HEK293 (cell line): ENCODE measurements around the gene MC5R.

ENCODE experiments used
- CTCF ChIA-PET: fragments of 350-600 bp; formaldehyde crosslinking; extraction: SDS; loops from one replicate; lab custom pipeline; 2021; ENCODE audit warnings: antibody characterized with exemption; lab: Yijun Ruan, JAX
- POLR2A ChIA-PET: fragments of 300-600 bp; formaldehyde crosslinking; extraction: SDS; loops from one replicate; lab custom pipeline; 2020; ENCODE audit warnings: antibody characterized with exemption, inconsistent platforms; lab: Yijun Ruan, JAX
- H3K27ac ChIP-seq: fragments of 200-500 bp; sonication (Bioruptor generic); 2 replicates; pipeline ENCODE4 v1.5.1; 2014; ENCODE audit warnings: low read depth, low read length, control low read depth, inconsistent platforms; ENCODE audit errors: extremely low read depth
- H3K36me3 ChIP-seq, 2 experiments: fragments of 200-500 bp in 1 of 2; sonication (Bioruptor generic) in 1 of 2; 1 replicate in 1 of 2; 2 replicates in 1 of 2; pipeline ENCODE4 v1.5.1; 2014 to 2017; ENCODE audit warnings: inconsistent platforms in 2 of 2, low read length in 2 of 2; ENCODE audit not compliant: control insufficient read depth in 2 of 2, insufficient read depth in 1 of 2
- H3K4me1 ChIP-seq: fragments of 200-500 bp; sonication (Bioruptor generic); 2 replicates; pipeline ENCODE4 v1.5.1; 2014; ENCODE audit warnings: mild to moderate bottlenecking, low read length, inconsistent platforms; ENCODE audit not compliant: control insufficient read depth, insufficient read depth
- H3K4me3 ChIP-seq: 2 replicates; pipeline ENCODE4 v1.5.1; 2011; ENCODE audit warnings: low read depth, mild to moderate bottlenecking, control low read depth, low read length, moderate library complexity
- H3K9me3 ChIP-seq: fragments of 200-500 bp; sonication (Bioruptor generic); 2 replicates; pipeline ENCODE4 v1.5.1; 2014; ENCODE audit warnings: low read depth, low read length, inconsistent platforms; ENCODE audit not compliant: control insufficient read depth, insufficient read depth
- GFI1B ChIP-seq: fragments of 450-650 bp; formaldehyde crosslinking; IDR thresholded peaks from 2 replicates; pipeline ENCODE4 v1.5.1; 2016; ENCODE audit warnings: missing biosample characterization, missing genetic modification characterization
- HIC1 ChIP-seq: fragments of 450-650 bp; formaldehyde crosslinking; IDR thresholded peaks from 2 replicates; pipeline ENCODE4 v1.5.1; 2016; ENCODE audit warnings: missing biosample characterization, missing genetic modification characterization
- HOXA7 ChIP-seq: sonication (generic); formaldehyde crosslinking; IDR thresholded peaks from 2 replicates; pipeline ENCODE4 v1.8.1; 2022; ENCODE audit warnings: missing genetic modification reagents, borderline replicate concordance
- PRDM10 ChIP-seq: fragments of 450-650 bp; formaldehyde crosslinking; IDR thresholded peaks from 2 replicates; pipeline ENCODE4 v1.5.1; 2016; ENCODE audit warnings: missing biosample characterization, missing genetic modification characterization
- WT1 ChIP-seq: fragments of 450-650 bp; formaldehyde crosslinking; IDR thresholded peaks from 2 replicates; pipeline ENCODE4 v1.5.1; 2016; ENCODE audit warnings: missing biosample characterization, missing genetic modification characterization
- ZBTB10 ChIP-seq: fragments of 450-650 bp; formaldehyde crosslinking; IDR thresholded peaks from 2 replicates; pipeline ENCODE4 v1.5.1; 2016; ENCODE audit warnings: missing biosample characterization, missing genetic modification characterization
- ZBTB17 ChIP-seq: fragments of 450-650 bp; formaldehyde crosslinking; IDR thresholded peaks from 2 replicates; pipeline ENCODE4 v1.5.1; 2016; ENCODE audit warnings: missing biosample characterization, missing genetic modification characterization
- ZFP37 ChIP-seq: fragments of 450-650 bp; formaldehyde crosslinking; IDR thresholded peaks from 2 replicates; pipeline ENCODE4 v1.5.1; 2016; ENCODE audit warnings: missing biosample characterization, missing genetic modification characterization
- ZFP69B ChIP-seq: fragments of 450-650 bp; formaldehyde crosslinking; IDR thresholded peaks from 2 replicates; pipeline ENCODE4 v1.5.1; 2016; ENCODE audit warnings: missing biosample characterization, missing genetic modification characterization
- ZNF155 ChIP-seq: fragments of 450-650 bp; formaldehyde crosslinking; IDR thresholded peaks from 2 replicates; pipeline ENCODE4 v1.5.1; 2016; ENCODE audit warnings: missing biosample characterization, missing genetic modification characterization
- ZNF23 ChIP-seq: fragments of 450-650 bp; formaldehyde crosslinking; IDR thresholded peaks from 2 replicates; pipeline ENCODE4 v1.5.1; 2016; ENCODE audit warnings: missing biosample characterization, missing genetic modification characterization, borderline replicate concordance
- ZNF239 ChIP-seq: fragments of 450-650 bp; formaldehyde crosslinking; IDR thresholded peaks from 2 replicates; pipeline ENCODE4 v1.5.1; 2016; ENCODE audit warnings: missing biosample characterization, missing genetic modification characterization
- ZNF266 ChIP-seq: fragments of 450-650 bp; formaldehyde crosslinking; IDR thresholded peaks from 2 replicates; pipeline ENCODE4 v1.5.1; 2016; ENCODE audit warnings: missing biosample characterization, missing genetic modification characterization, low read depth
- ZNF404 ChIP-seq: fragments of 450-650 bp; formaldehyde crosslinking; IDR thresholded peaks from 2 replicates; pipeline ENCODE4 v1.5.1; 2017; ENCODE audit warnings: missing biosample characterization, missing genetic modification characterization
- ZNF513 ChIP-seq: fragments of 450-650 bp; IDR thresholded peaks from 2 replicates; pipeline ENCODE4 v1.5.1; 2018; ENCODE audit warnings: missing biosample characterization, missing genetic modification characterization
- ZNF560 ChIP-seq: fragments of 450-650 bp; formaldehyde crosslinking; IDR thresholded peaks from 2 replicates; pipeline ENCODE4 v1.5.1; 2017; ENCODE audit warnings: missing biosample characterization, missing genetic modification characterization, borderline replicate concordance
- ZNF571 ChIP-seq: fragments of 450-650 bp; formaldehyde crosslinking; IDR thresholded peaks from 2 replicates; pipeline ENCODE4 v1.5.0; 2017; ENCODE audit warnings: missing biosample characterization, missing genetic modification characterization
- ZNF580 ChIP-seq: fragments of 450-650 bp; formaldehyde crosslinking; IDR thresholded peaks from 2 replicates; pipeline ENCODE4 v1.5.1; 2016; ENCODE audit warnings: missing biosample characterization, missing genetic modification characterization
- ZNF747 ChIP-seq: fragments of 450-650 bp; formaldehyde crosslinking; IDR thresholded peaks from 2 replicates; pipeline ENCODE4 v1.5.1; 2016; ENCODE audit warnings: missing biosample characterization, missing genetic modification characterization
- ZSCAN4 ChIP-seq: fragments of 450-650 bp; formaldehyde crosslinking; IDR thresholded peaks from 2 replicates; pipeline ENCODE4 v1.5.1; 2017; ENCODE audit warnings: missing biosample characterization, missing genetic modification characterization
- ZXDB ChIP-seq: fragments of 450-650 bp; formaldehyde crosslinking; IDR thresholded peaks from 2 replicates; pipeline ENCODE4 v1.5.1; 2016; ENCODE audit warnings: missing biosample characterization, missing genetic modification characterization

Gene MC5R

GRCh38 chr18:13793819-13794218 is 30.1 kb upstream of the MC5R start:
- ChIA-PET CTCF (interaction anchor here (0.6 kb wide), 1 partner anchor 9 kb away, joined by 4 read pairs; no protein-coding TSS in a partner anchor), POLR2A (no interaction called here)
- Histone ChIP-seq H3K4me3 (no peak overlapping the region), H3K9me3 (no peaks in the 10 kb centered on the region), H3K4me1 (no peaks in the 10 kb centered on the region), H3K27ac (no peak overlapping the region), H3K36me3 (no peaks in the 10 kb centered on the region)
- TF ChIP-seq ZNF571: no peak
- no peak for TF ChIP-seq HIC1 (tag by site-specific recombination)
- TF ChIP-seq ZFP37 (tag by site-specific recombination): no peak
- no peak for TF ChIP-seq ZNF513 (tag by site-specific recombination)
- no peak for TF ChIP-seq ZNF239 (tag by site-specific recombination)
- no peak for TF ChIP-seq ZNF560 (tag by site-specific recombination)
- no peak for TF ChIP-seq ZBTB17
- TF ChIP-seq ZXDB (tag by site-specific recombination): no peak

GRCh38 chr18:13796515-13796914 is 27.4 kb upstream of the MC5R start:
- no peak for TF ChIP-seq WT1 (tag by site-specific recombination)
- no peak for TF ChIP-seq ZNF404
- no peak for TF ChIP-seq ZNF266 (tag by site-specific recombination)
- no peak for TF ChIP-seq ZBTB10 (tag by site-specific recombination)
- TF ChIP-seq ZNF580 (tag by site-specific recombination): no peak
- TF ChIP-seq PRDM10 (tag by site-specific recombination): no peak
- no peak for TF ChIP-seq ZNF155 (tag by site-specific recombination)
- TF ChIP-seq ZNF23: no peak
- no peak for TF ChIP-seq ZFP69B (tag by site-specific recombination)
- no peak for TF ChIP-seq ZSCAN4 (tag by site-specific recombination)
- TF ChIP-seq HOXA7 (CRISPR knock-in tag): no peak
- no peak for TF ChIP-seq GFI1B (tag by site-specific recombination)
- TF ChIP-seq ZNF747 (tag by site-specific recombination): no peak
- H3K27ac ChIP-seq: no peak overlapping the region
- POLR2A ChIA-PET: interaction anchor here (1.5 kb wide), 1 partner anchor 69 kb away, joined by 6 read pairs; the partner anchor contains the start of genes FAM210A and RNMT
- H3K36me3 ChIP-seq: no peaks in the 10 kb centered on the region
- no peak overlapping the region for H3K4me3 ChIP-seq
- peaks cover 3% of the 10 kb centered on the region; the same call in 1 of the 2 replicates for H3K4me1 ChIP-seq
- CTCF ChIA-PET: interaction anchor here (0.8 to 3.5 kb wide), 3 partner anchors 15 to 637 kb away, joined by 3 to 36 read pairs (median 4); no protein-coding TSS in a partner anchor
- H3K9me3 ChIP-seq: no peaks in the 10 kb centered on the region
